Endothelial cell of umbilical vein (primary cell): ENCODE measurements around the gene IQCE.

Experiments used
- EZH2 ChIP-seq: IDR thresholded peaks from 2 replicates; pipeline ENCODE4 v1.6.1; 2012; ENCODE audit warnings: borderline replicate concordance, low read depth, mild to moderate bottlenecking, moderate library complexity, low read length, inconsistent platforms; ENCODE audit not compliant: severe bottlenecking
- FOS ChIP-seq: IDR thresholded peaks from 2 replicates; pipeline ENCODE4 v1.6.1; 2011; ENCODE audit warnings: mild to moderate bottlenecking, low read length, moderate library complexity, borderline replicate concordance; ENCODE audit not compliant: insufficient read depth
- GATA2 ChIP-seq: IDR thresholded peaks from 2 replicates; pipeline ENCODE4 v1.7.0; 2011; ENCODE audit warnings: low read depth, mild to moderate bottlenecking, moderate library complexity, mixed read lengths, low read length; ENCODE audit not compliant: insufficient read length, insufficient read depth
- JUN ChIP-seq: IDR thresholded peaks from 2 replicates; pipeline ENCODE4 v1.6.1; 2011; ENCODE audit warnings: borderline replicate concordance, low read depth; ENCODE audit not compliant: insufficient read length, insufficient read depth
- POLR2A ChIP-seq: IDR thresholded peaks from 2 replicates; pipeline ENCODE4 v1.6.1; 2012; ENCODE audit warnings: low read depth, mild to moderate bottlenecking, control low read depth, low read length
- POLR2AphosphoS5 ChIP-seq: IDR thresholded peaks from 2 replicates; pipeline ENCODE4 v1.6.1; 2012; ENCODE audit warnings: low read depth, mild to moderate bottlenecking, control low read depth, low read length, moderate library complexity; ENCODE audit not compliant: insufficient read depth
- TF ChIP-seq, protein P1 (sequence below), 2 donors: IDR thresholded peaks; 1 replicate in 1 of 2; 2 replicates in 1 of 2; pipeline ENCODE4 v1.5.1; 2011; ENCODE audit warnings: low read length in 2 of 2, mild to moderate bottlenecking in 2 of 2, moderate library complexity in 2 of 2, control low read depth in 1 of 2, inconsistent platforms in 1 of 2, low read depth in 1 of 2; ENCODE audit not compliant: insufficient read depth in 1 of 2; ENCODE audit errors: extremely low read depth in 1 of 2
- TF ChIP-seq, protein P2 (sequence below): IDR thresholded peaks from 2 replicates; pipeline ENCODE4 v1.6.1; 2011; ENCODE audit not compliant: insufficient read depth, insufficient read length

DNA sequence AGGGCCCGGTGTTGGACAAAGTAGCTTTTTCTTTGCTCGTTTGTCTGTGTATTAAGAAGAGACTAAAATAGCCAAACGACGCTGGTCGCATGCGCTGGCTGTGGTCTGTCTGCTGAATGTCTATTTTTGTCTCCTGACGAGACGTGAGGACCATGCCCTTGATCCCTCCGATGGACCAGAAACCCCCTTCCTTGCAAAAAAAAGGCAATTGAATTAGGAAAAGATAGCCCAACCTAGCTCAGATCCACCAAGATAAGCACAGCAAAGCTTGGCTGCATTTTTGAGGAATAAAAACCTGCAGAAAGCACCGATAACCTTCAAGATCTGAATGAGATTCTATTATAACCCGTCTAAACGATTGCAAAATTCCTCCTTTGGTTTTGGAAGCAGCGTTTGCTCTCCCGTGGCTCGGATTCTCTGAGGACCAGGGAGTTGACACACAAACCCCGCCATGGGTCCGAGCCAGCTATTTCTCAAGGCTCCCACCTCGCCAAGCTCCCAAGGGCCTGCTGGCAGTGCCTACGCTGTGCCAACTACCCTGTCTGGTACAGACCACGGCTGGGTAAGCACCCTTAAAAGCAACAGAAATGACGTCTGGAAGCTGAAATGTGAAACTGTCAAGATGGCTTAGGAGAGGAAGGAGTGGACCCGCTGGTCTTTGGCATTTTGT, 55.3 kb downstream of the IQCE start:
- TF ChIP-seq, protein P1, sequence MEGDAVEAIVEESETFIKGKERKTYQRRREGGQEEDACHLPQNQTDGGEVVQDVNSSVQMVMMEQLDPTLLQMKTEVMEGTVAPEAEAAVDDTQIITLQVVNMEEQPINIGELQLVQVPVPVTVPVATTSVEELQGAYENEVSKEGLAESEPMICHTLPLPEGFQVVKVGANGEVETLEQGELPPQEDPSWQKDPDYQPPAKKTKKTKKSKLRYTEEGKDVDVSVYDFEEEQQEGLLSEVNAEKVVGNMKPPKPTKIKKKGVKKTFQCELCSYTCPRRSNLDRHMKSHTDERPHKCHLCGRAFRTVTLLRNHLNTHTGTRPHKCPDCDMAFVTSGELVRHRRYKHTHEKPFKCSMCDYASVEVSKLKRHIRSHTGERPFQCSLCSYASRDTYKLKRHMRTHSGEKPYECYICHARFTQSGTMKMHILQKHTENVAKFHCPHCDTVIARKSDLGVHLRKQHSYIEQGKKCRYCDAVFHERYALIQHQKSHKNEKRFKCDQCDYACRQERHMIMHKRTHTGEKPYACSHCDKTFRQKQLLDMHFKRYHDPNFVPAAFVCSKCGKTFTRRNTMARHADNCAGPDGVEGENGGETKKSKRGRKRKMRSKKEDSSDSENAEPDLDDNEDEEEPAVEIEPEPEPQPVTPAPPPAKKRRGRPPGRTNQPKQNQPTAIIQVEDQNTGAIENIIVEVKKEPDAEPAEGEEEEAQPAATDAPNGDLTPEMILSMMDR (IDR thresholded peaks at IDR 0.05; ENCODE audit: extremely low read depth in 1 of 2, insufficient read depth in 1 of 2, low read depth in 1 of 2, low read length in 2 of 2) = no peak
- TF ChIP-seq POLR2A (no peak), POLR2AphosphoS5 (no peak), EZH2 (no peak), GATA2 (no peak), JUN (no peak), FOS (no peak)
- TF ChIP-seq, protein P2, sequence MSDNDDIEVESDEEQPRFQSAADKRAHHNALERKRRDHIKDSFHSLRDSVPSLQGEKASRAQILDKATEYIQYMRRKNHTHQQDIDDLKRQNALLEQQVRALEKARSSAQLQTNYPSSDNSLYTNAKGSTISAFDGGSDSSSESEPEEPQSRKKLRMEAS = no peak
